Measurements from ENCODE around the gene MOB3B.

MOB3B gene

GRCh38 chr9:27400334-27400880, 129.2 kb downstream of the MOB3B start:
- no peak overlapping the region for H3K4me3 Mint-ChIP-seq
- no peaks in the 10 kb centered on the region for H3K9me3 Mint-ChIP-seq (ENCODE audit: low read depth)
- peaks cover under 1% of the 10 kb centered on the region for H3K36me3 Mint-ChIP-seq
- no peak overlapping the region for H3K27ac Mint-ChIP-seq
- no peaks in the 10 kb centered on the region for H3K4me1 Mint-ChIP-seq (ENCODE audit: low read depth)
- no peaks in the 10 kb centered on the region for H3K27me3 Mint-ChIP-seq

DNA sequence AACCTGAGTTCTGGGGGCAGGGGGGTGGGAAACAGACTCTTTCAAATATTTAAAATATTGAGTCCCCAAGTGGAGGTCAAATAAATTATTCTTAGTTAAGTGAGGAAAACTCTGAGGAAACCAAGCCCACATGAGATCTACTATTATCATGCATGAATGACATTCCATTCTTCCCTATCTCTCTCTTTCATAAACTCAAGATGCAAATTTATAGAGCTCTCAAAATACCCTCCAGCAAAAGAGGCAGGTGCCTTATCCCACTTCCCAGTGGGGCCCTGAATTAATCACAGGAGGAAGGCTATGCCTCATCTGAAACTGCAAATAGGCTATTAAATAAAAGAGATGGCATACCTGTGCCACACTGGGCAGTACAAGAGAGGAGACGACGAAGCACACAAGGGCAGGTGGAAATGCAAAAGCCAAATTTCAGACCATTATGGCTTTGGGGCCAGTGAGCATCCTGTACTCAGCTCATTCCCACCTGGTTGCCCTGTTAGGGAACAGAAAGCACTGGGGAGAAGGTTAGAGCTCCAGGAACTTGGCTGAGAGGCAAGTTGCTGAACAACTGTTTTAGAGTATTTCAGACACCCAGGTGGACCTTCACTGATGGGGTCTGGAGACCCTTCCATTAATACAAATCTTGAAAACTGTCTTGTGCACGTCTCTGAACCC, 130.5 kb downstream of the MOB3B start:
- Mint-ChIP-seq H3K4me3 (no peak overlapping the region), H3K27ac (no peak overlapping the region), H3K27me3 (no peaks in the 10 kb centered on the region), H3K36me3 (no peaks in the 10 kb centered on the region), H3K4me1 (ENCODE audit: low read depth) (no peaks in the 10 kb centered on the region), H3K9me3 (ENCODE audit: low read depth) (no peaks in the 10 kb centered on the region)

- Mint-ChIP-seq H3K27ac (no peak overlapping the region), H3K36me3 (no peaks in the 10 kb centered on the region), H3K27me3 (no peaks in the 10 kb centered on the region), H3K4me3 (no peak overlapping the region), H3K9me3 (ENCODE audit: low read depth) (no peaks in the 10 kb centered on the region), H3K4me1 (ENCODE audit: low read depth) (no peaks in the 10 kb centered on the region)
Observed at GRCh38 chr9:27396495-27396894, 133.1 kb downstream of the MOB3B start.

GRCh38 chr9:27395484-27395921, 134.1 kb downstream of the MOB3B start:
- no peaks in the 10 kb centered on the region for H3K4me1 Mint-ChIP-seq (ENCODE audit: low read depth)

GRCh38 chr9:27394826-27395201, 134.8 kb downstream of the MOB3B start:
- Mint-ChIP-seq H3K27ac (no peak overlapping the region), H3K27me3 (no peaks in the 10 kb centered on the region), H3K9me3 (ENCODE audit: low read depth) (no peaks in the 10 kb centered on the region), H3K4me1 (ENCODE audit: low read depth) (no peaks in the 10 kb centered on the region), H3K4me3 (no peak overlapping the region), H3K36me3 (no peaks in the 10 kb centered on the region)

More at GRCh38 chr9:27395484-27395921, 134.1 kb downstream of the MOB3B start:
- Mint-ChIP-seq H3K4me3 (no peak overlapping the region), H3K27ac (no peak overlapping the region), H3K36me3 (no peaks in the 10 kb centered on the region), H3K27me3 (no peaks in the 10 kb centered on the region), H3K9me3 (ENCODE audit: low read depth) (no peaks in the 10 kb centered on the region)

DNA sequence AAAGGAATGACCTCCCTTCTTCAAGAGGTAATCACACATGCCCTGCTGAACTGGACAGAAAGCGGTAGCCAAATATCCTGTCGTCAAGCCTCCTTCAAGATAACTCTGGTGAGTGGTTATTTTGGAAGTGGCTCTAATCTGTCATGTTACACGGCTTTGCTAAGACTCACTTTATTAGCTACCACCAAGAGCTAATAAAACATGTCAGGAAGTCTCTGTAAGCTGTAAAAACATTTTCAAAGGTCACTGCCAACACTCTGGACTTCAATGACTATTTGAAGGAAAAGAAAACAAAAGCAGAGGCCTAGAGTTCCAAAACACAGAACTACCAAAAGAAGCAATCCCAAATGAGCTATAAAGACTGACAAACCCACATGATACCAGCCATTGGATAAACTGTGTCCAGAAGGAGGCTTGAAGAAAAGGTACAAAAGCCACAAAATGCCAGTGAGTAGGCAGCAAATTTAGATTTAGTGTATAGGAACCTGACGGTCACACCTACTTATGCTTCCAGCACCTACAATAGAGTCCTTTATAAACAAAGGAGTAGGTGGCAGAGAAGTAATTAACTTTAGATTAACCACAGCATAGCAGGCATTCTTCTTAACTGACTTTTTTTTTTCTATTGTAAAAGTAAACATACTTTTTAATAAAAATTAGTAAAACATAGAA, 135.3 kb downstream of the MOB3B start:
- no peaks in the 10 kb centered on the region for H3K4me1 Mint-ChIP-seq (ENCODE audit: low read depth)
- H3K27ac Mint-ChIP-seq, result no peak overlapping the region
- H3K27me3 Mint-ChIP-seq, result no peaks in the 10 kb centered on the region
- H3K4me3 Mint-ChIP-seq, result no peak overlapping the region
- no peaks in the 10 kb centered on the region for H3K36me3 Mint-ChIP-seq
- no peaks in the 10 kb centered on the region for H3K9me3 Mint-ChIP-seq (ENCODE audit: low read depth)

DNA sequence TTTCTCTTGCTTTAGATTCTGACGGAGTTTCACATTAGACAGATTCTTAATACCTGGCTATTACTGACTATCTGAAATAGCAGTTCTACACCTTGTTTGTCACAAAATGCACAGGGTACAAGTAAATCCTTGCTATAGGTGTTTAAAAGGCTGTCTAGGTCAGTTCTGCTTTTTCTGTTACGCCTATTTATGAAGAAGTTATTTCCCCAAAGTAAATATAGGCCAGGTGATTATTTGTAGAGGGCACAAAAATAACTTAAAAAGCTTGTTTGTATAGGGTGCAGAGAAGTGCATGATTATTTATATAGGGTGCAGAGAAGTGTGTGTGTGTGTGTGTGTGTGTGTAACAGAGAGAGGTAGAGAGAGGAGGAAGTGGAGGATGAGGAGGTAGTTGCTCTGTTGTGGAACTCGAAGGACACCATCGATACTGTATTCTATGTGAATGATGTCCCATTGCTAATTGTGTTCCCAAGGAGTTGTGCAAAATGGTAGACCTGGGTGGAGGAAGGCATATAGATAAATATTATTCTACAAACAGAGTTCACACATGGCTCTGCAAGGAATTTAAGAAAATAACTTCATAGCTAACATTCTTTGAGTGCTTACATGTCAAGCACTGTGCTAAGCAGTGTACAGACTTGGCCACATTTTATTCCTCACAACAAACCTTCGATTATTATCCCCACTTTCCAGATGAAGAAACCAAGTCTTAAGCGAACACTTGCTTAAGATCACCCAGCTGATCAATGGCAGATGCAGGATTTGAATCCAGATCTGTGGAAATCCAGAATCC, 136.4 kb downstream of the MOB3B start:
- Mint-ChIP-seq H3K27ac (no peak overlapping the region), H3K9me3 (ENCODE audit: low read depth) (no peaks in the 10 kb centered on the region), H3K4me1 (ENCODE audit: low read depth) (no peaks in the 10 kb centered on the region), H3K27me3 (no peaks in the 10 kb centered on the region), H3K4me3 (no peak overlapping the region), H3K36me3 (no peaks in the 10 kb centered on the region)

GRCh38 chr9:27392451-27392850, 137.2 kb downstream of the MOB3B start:
- H3K4me1 Mint-ChIP-seq (ENCODE audit: low read depth), result no peaks in the 10 kb centered on the region
- no peaks in the 10 kb centered on the region for H3K36me3 Mint-ChIP-seq
- H3K27ac Mint-ChIP-seq, result no peak overlapping the region
- no peak overlapping the region for H3K4me3 Mint-ChIP-seq
- no peaks in the 10 kb centered on the region for H3K27me3 Mint-ChIP-seq
- H3K9me3 Mint-ChIP-seq (ENCODE audit: low read depth), result no peaks in the 10 kb centered on the region

DNA sequence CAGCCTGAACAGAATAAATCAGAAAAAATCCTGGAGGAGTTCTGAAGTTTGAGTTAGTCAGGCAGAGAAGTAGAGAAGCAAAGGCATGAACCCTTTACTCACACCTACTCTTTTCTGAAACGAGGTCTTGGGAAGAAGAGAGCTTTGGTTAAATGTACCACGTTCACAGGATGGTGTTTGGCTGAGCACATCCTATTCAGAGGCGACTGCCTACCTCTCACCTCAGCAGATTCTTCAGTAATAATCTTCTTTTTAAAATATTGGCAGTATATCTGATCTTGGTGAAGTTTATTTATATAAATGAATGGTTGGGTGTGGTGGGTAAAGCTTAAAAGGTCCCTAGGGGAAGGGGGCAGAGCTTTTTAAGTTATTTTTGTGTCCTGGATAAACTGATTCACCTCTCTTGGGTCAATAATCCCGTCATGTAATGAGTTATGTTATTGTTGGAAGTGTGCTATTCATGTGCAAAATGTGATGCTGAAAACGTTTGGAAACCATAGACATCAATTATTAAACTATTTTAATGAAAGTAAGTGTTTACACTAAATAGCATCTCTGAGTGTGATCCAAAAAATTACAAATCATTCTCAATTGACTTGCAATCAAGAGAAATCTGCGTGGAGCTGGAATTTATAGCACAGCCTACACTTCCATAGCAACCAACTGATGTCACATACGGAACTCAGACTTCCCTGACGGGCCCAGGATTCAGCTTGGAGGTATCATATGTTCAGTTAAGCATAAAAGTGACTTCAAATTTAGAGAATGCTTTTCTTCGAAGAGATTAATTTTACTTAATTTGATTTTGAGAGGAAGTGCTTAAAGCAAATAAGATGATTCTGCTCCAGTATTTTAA, 138.3 kb downstream of the MOB3B start:
- Mint-ChIP-seq H3K27me3 (no peaks in the 10 kb centered on the region), H3K9me3 (ENCODE audit: low read depth) (no peaks in the 10 kb centered on the region), H3K4me3 (no peak overlapping the region), H3K4me1 (ENCODE audit: low read depth) (no peaks in the 10 kb centered on the region), H3K36me3 (no peaks in the 10 kb centered on the region), H3K27ac (no peak overlapping the region)

DNA sequence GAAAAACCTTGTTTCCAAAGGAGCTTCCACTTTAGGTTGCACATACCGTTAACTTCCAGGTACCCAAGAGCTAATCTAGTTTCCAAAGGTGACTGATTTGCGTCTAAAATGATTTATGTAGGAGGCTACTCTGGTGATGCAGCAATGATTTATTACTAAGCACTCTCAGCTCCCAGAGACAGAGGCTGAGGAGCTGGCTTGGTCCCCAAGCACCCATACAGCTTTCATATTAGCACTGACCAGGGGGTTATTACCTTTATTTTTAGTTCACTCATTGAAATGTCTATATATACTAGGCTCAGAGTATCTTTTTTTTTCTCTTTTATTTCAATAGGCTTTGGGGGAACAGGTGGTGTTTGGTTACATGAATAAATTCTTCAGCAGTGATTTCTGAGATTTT, 141.5 kb downstream of the MOB3B start:
- Mint-ChIP-seq H3K9me3 (ENCODE audit: low read depth) (no peaks in the 10 kb centered on the region), H3K4me1 (ENCODE audit: low read depth) (no peaks in the 10 kb centered on the region)

GRCh38 chr9:27387722-27388121, 141.9 kb downstream of the MOB3B start:
- H3K9me3 Mint-ChIP-seq (ENCODE audit: low read depth), result no peaks in the 10 kb centered on the region
- no peaks in the 10 kb centered on the region for H3K4me1 Mint-ChIP-seq (ENCODE audit: low read depth)
- H3K27me3 Mint-ChIP-seq, result no peaks in the 10 kb centered on the region
- no peaks in the 10 kb centered on the region for H3K36me3 Mint-ChIP-seq
- no peak overlapping the region for H3K27ac Mint-ChIP-seq
- no peak overlapping the region for H3K4me3 Mint-ChIP-seq

More for the DNA sequence above, 141.5 kb downstream of the MOB3B start:
- H3K4me3 Mint-ChIP-seq, result no peak overlapping the region
- no peak overlapping the region for H3K27ac Mint-ChIP-seq
- no peaks in the 10 kb centered on the region for H3K36me3 Mint-ChIP-seq
- no peaks in the 10 kb centered on the region for H3K27me3 Mint-ChIP-seq

- Mint-ChIP-seq H3K9me3 (ENCODE audit: low read depth) (no peaks in the 10 kb centered on the region), H3K4me3 (no peak overlapping the region), H3K27ac (no peak overlapping the region), H3K4me1 (ENCODE audit: low read depth) (no peaks in the 10 kb centered on the region), H3K27me3 (no peaks in the 10 kb centered on the region), H3K36me3 (no peaks in the 10 kb centered on the region)
Observed at GRCh38 chr9:27386571-27387091, 143.0 kb downstream of the MOB3B start.

GRCh38 chr9:27385606-27386322, 143.8 kb downstream of the MOB3B start:
- Mint-ChIP-seq H3K27me3 (no peaks in the 10 kb centered on the region), H3K27ac (no peak overlapping the region), H3K4me1 (ENCODE audit: low read depth) (no peaks in the 10 kb centered on the region), H3K36me3 (no peaks in the 10 kb centered on the region), H3K4me3 (no peak overlapping the region), H3K9me3 (ENCODE audit: low read depth) (no peaks in the 10 kb centered on the region)
